ENCODE data around the gene PRM3. TPM values are rescaled to one million over a fixed set of nuclear protein-coding genes. Genes with fewer than 3 reads are reported as not detected.

PRM3 gene
- total RNA-seq, 6 experiments from 2014 or later = not detected

DNA sequence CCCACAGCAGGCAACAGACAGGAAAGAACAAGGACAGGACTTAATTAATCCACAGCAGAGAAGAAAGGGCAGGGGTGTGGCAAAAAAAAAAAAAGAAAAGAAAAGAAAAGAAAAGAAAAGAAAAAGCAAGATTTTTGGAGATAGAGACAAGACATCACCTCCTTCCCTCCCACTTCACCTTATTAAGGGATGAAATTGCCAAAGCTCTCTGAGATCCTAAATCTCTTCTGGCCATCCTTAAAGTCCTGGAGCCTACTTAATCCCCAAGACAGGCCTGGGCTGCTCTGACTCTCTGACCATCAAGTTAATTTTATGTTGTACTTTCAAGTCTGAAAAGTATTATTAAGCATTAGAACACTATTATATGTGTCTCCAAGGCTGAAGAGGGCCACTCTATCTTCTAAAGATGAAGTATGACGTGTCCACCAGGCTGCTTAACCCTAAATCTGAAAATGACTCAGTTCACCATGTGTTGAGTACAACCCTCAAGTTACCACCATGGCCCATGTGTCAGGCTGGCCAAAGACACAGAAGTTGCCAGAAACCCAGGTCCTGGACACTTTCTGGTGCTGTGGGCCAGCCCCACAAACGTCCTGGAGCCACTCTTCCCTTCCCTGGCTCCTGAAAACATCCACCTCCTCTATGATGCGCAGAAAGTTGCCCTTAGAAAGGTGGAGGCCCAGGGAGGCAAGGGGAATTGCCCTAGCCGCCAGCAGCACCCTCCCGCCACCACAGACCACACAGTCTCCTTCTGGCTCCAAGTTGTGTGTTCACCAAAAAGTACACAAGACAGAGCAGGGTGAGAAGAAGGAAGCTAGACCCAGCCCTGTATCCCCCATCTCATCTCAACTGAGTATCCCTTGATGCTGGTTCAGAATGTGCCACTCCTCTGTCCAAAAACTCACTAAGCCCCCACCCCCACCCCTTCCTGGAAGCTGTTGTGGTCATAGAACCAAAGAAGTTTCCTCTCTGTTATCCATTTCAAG lies 20.1 kb downstream of the PRM3 start:
- H3K36me3 Mint-ChIP-seq (ENCODE audit: low read depth) = no peaks in the 10 kb centered on the region; the same call in 1 of the 2 replicates
- peak; percentile 39 for DNase-seq

DNA sequence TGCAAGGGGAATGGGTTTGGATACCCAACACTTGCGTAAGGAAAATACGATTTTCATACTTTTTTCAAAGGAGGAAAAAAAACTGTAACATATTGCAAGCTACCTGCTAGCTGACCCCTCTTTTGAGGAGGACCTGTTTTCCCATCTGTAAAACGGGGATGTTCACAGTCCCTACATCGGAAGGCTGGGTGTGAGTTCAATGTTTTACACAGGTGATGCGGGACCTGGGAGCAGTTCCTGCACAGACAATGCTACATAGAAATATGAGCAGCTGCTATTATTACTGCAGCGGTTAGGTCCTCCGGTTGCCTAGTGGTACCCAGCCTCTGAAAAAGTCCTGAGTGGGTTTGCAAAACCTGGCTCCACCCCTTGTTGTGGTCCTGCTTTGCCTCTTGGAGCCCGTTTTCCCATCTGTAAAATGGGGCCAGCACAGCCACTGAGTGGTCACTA lies 20.9 kb downstream of the PRM3 start:
- no peak for DNase-seq
- TF ChIP-seq, protein P1, sequence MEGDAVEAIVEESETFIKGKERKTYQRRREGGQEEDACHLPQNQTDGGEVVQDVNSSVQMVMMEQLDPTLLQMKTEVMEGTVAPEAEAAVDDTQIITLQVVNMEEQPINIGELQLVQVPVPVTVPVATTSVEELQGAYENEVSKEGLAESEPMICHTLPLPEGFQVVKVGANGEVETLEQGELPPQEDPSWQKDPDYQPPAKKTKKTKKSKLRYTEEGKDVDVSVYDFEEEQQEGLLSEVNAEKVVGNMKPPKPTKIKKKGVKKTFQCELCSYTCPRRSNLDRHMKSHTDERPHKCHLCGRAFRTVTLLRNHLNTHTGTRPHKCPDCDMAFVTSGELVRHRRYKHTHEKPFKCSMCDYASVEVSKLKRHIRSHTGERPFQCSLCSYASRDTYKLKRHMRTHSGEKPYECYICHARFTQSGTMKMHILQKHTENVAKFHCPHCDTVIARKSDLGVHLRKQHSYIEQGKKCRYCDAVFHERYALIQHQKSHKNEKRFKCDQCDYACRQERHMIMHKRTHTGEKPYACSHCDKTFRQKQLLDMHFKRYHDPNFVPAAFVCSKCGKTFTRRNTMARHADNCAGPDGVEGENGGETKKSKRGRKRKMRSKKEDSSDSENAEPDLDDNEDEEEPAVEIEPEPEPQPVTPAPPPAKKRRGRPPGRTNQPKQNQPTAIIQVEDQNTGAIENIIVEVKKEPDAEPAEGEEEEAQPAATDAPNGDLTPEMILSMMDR (IDR thresholded peaks at IDR 0.05) = no peak
- Mint-ChIP-seq H3K27ac (no peak overlapping the region; the same call in 1 of the 2 replicates), H3K27me3 (ENCODE audit: insufficient read depth) (no peaks in the 10 kb centered on the region), H3K4me3 (peak overlapping the region; percentile 63; the same call in 1 of the 2 replicates), H3K36me3 (ENCODE audit: low read depth) (no peaks in the 10 kb centered on the region; the same call in 1 of the 2 replicates), H3K4me1 (ENCODE audit: low read depth) (peaks cover 32% of the 10 kb centered on the region), H3K9me3 (no peaks in the 10 kb centered on the region)

More for the DNA sequence above, 20.1 kb downstream of the PRM3 start:
- Mint-ChIP-seq H3K27me3 (ENCODE audit: insufficient read depth) (no peaks in the 10 kb centered on the region), H3K9me3 (no peaks in the 10 kb centered on the region), H3K4me3 (peak overlapping the region; percentile 63), H3K4me1 (ENCODE audit: low read depth) (peaks cover 37% of the 10 kb centered on the region), H3K27ac (peak overlapping the region; percentile 71)
- TF ChIP-seq, protein P1 (IDR thresholded peaks at IDR 0.05) = no peak

DNA sequence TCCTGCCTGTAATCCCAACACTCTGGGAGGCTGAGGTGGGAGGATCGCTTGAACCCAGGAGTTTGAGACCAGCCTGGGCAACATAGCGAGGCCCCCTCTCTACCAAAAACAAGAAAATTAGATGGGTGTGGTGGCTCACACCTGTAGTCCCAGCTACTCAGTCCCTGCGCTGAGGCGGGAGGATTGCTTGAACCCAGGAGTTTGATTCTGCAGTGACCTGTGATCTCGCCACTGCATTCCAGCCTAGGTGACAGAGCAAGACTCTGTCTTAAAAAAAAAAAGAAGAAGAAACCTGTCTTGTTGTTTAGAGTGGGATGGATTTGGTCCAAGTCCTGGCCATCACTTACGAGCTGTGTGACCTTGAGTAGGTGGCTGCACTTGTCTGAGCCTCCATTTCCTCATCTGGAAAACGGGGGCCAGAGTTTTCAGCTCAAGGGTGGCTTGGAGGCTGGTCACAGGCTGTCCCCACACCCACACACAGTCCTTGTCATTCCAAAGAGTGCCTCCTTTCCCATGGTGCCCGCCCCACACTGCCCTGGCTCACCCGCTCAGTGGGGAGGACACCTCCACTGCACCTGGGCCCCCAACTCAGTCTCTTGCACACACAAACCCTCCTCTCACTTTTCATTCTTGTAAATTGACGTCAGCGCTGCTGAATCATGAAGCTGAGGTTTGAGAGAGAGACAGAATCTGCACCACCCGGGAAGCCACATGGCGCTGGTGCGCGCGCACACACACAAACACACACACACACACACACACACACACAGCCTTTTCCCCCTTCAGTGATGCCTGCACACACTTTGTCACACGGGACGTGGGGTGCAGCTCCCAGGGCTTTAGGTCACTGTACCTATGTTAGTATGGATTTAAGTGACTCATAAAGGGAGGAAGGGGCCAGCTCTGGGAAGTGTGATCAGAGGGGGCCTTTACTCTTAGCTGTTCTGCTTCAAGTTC lies 21.6 kb downstream of the PRM3 start:
- no peak overlapping the region; the same call in 1 of the 2 replicates for H3K27ac Mint-ChIP-seq
- DNase-seq = peak; percentile 33
- TF ChIP-seq, protein P1 (IDR thresholded peaks at IDR 0.05) = no peak
- H3K9me3 Mint-ChIP-seq = no peaks in the 10 kb centered on the region
- no peaks in the 10 kb centered on the region; the same call in 1 of the 2 replicates for H3K36me3 Mint-ChIP-seq (ENCODE audit: low read depth)
- H3K27me3 Mint-ChIP-seq (ENCODE audit: insufficient read depth) = no peaks in the 10 kb centered on the region
- H3K4me3 Mint-ChIP-seq = no peak overlapping the region
- H3K4me1 Mint-ChIP-seq (ENCODE audit: low read depth) = peaks cover 25% of the 10 kb centered on the region

DNA sequence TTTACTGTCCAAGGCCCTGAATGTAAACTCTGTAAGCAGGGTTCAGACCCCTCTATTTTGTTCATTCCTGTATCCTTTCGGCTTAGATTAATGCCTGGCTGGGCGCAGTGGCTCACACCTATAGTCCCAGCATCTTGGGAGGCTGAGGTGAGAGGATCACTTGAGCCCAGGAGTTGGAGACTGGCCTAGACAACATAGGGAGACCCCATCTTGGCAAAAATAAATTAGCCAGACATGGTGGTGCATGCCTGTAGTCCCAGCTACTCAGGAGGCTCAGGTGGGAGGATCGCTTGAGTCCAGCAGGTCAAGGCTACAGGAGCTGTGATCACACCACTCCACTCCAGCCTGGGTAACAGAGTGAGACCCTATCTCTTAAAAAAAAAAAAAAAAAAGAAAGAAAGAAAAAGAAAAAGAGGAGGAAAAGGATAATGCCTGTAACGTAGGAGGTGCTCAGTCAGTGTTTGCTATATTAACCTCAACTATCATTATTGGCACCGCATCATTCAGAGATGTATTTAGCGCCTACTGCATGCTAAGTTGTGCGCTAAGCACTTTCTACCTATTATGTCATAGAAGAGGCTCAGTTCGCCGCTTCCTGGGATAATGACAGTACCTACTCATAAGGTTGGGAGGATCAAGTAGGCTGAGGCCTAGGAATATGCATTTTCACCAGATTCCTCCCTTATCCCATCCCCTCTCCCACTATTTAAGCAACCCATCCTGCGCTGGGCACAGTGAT lies 22.5 kb downstream of the PRM3 start:
- no peak for DNase-seq
- H3K4me1 Mint-ChIP-seq (ENCODE audit: low read depth) = peaks cover 23% of the 10 kb centered on the region
- H3K27ac Mint-ChIP-seq = no peak overlapping the region
- no peaks in the 10 kb centered on the region for H3K9me3 Mint-ChIP-seq
- no peaks in the 10 kb centered on the region; the same call in 1 of the 2 replicates for H3K36me3 Mint-ChIP-seq (ENCODE audit: low read depth)
- H3K27me3 Mint-ChIP-seq (ENCODE audit: insufficient read depth) = no peaks in the 10 kb centered on the region
- no peak overlapping the region for H3K4me3 Mint-ChIP-seq
- TF ChIP-seq, protein P1 (IDR thresholded peaks at IDR 0.05) = no peak
